ENCODE measurements around the gene CMTM5.

CMTM5 gene

DNA sequence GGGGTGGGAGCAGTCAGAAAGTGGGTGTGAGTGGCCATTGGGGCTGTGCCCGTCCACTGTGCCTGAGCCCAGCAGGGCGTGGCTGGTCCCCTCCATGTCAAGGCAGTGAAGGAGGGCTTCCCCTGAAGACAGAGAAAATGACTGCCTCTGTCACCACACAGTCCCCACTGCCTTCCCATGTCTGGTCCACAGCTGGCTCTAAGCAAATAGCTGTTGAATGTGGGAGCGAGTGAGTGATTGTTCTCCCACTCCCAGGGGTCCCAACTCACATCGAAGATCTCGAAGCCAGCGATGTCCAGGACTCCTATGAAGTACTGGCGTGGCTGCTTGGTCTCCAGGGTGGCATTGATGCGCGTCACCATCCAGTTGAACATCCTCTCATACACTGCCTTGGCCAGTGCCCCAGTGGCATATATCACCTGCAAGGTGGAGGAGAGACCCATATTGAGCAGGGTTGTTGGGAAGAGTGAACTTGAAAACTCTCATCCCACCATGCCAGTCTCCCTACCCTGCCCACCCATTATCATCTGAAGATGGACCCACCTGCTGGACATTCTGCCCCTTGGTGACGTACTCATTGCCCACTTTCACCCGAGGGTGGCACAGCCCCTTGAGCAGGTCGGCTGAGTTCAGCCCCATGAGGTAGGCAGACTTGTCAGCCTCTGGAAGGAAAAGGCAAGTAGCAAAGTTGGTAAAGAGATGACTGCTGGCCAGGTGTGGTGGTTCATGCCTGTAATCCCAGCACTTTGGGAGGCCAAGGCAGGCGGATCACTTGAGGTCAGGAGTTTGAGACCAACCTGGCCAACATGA, 52.0 kb downstream of the CMTM5 start:
- H3K4me3 ChIP-seq (ENCODE audit: low read depth, low read length): no peak overlapping the region
- TF ChIP-seq, protein P1, sequence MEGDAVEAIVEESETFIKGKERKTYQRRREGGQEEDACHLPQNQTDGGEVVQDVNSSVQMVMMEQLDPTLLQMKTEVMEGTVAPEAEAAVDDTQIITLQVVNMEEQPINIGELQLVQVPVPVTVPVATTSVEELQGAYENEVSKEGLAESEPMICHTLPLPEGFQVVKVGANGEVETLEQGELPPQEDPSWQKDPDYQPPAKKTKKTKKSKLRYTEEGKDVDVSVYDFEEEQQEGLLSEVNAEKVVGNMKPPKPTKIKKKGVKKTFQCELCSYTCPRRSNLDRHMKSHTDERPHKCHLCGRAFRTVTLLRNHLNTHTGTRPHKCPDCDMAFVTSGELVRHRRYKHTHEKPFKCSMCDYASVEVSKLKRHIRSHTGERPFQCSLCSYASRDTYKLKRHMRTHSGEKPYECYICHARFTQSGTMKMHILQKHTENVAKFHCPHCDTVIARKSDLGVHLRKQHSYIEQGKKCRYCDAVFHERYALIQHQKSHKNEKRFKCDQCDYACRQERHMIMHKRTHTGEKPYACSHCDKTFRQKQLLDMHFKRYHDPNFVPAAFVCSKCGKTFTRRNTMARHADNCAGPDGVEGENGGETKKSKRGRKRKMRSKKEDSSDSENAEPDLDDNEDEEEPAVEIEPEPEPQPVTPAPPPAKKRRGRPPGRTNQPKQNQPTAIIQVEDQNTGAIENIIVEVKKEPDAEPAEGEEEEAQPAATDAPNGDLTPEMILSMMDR (IDR thresholded peaks at IDR 0.05; ENCODE audit: low read depth, low read length): no peak
- DNase-seq: no peak
- H3K9me3 ChIP-seq: no peaks in the 10 kb centered on the region
- H3K4me1 ChIP-seq: no peaks in the 10 kb centered on the region
- H3K27me3 ChIP-seq: no peaks in the 10 kb centered on the region
- H3K36me3 ChIP-seq: no peaks in the 10 kb centered on the region
